Ovary (tissue), 3 donors: ENCODE results near the gene C4orf50.

Experiments
- EP300 ChIP-seq: sonication (generic); formaldehyde crosslinking; IDR thresholded peaks from one replicate; pipeline ENCODE4 v1.6.1; 2017; ENCODE audit warnings: antibody characterized with exemption
- POLR2A ChIP-seq: fragments of 450-650 bp; IDR thresholded peaks from one replicate; pipeline ENCODE4 v1.6.1; 2017; ENCODE audit warnings: antibody characterized with exemption, mild to moderate bottlenecking, moderate library complexity
- TF ChIP-seq, protein P1 (sequence below), 3 donors: fragments of 450-650 bp in 2 of 3; fragments of 200-600 bp in 1 of 3; IDR thresholded peaks; one replicate each; pipeline versions ENCODE4 v1.5.1 to v1.8.0; 2016 to 2022; ENCODE audit warnings: antibody characterized with exemption in 3 of 3, mild to moderate bottlenecking in 1 of 3
- donor health status: DM: no; HTN: no; CAD: no.

- TF ChIP-seq POLR2A (no peak), EP300 (no peak)
- TF ChIP-seq, protein P1, sequence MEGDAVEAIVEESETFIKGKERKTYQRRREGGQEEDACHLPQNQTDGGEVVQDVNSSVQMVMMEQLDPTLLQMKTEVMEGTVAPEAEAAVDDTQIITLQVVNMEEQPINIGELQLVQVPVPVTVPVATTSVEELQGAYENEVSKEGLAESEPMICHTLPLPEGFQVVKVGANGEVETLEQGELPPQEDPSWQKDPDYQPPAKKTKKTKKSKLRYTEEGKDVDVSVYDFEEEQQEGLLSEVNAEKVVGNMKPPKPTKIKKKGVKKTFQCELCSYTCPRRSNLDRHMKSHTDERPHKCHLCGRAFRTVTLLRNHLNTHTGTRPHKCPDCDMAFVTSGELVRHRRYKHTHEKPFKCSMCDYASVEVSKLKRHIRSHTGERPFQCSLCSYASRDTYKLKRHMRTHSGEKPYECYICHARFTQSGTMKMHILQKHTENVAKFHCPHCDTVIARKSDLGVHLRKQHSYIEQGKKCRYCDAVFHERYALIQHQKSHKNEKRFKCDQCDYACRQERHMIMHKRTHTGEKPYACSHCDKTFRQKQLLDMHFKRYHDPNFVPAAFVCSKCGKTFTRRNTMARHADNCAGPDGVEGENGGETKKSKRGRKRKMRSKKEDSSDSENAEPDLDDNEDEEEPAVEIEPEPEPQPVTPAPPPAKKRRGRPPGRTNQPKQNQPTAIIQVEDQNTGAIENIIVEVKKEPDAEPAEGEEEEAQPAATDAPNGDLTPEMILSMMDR (IDR thresholded peaks at IDR 0.05), result no peak
Measured at GRCh38 chr4:5919571-5919970, 98.7 kb downstream of the C4orf50 start.
